Ascending aorta (tissue), 2 donors: ENCODE data around the gene ZSCAN26. TPM values are rescaled to one million over a fixed set of nuclear protein-coding genes. Genes with fewer than 3 reads are reported as not detected.

ENCODE experiments used
- DNase-seq, 2 donors: peaks; one replicate each; pipeline ENCODE4 v3.0.0-alpha.2; 2019; ENCODE audit warnings: low spot score in 2 of 2
- H3K27ac ChIP-seq, 2 donors: fragments of 200-600 bp; sonication (generic); one replicate each; pipeline ENCODE4 v1.5.1; 2016 to 2017; ENCODE audit warnings: mild to moderate bottlenecking in 1 of 2
- H3K27me3 ChIP-seq: fragments of 200-600 bp; sonication (generic); one replicate; pipeline ENCODE4 v1.5.1; 2017
- H3K36me3 ChIP-seq, 2 donors: fragments of 200-600 bp; sonication (generic); one replicate each; pipeline ENCODE4 v1.5.1; 2016
- H3K4me1 ChIP-seq, 2 donors: fragments of 200-600 bp; sonication (generic); one replicate each; pipeline ENCODE4 v1.5.1; 2016 to 2017; ENCODE audit warnings: mild to moderate bottlenecking in 1 of 2
- H3K4me3 ChIP-seq, 2 donors: fragments of 200-600 bp; sonication (generic); one replicate each; pipeline ENCODE4 v1.5.1; 2016 to 2017; ENCODE audit warnings: mild to moderate bottlenecking in 1 of 2
- H3K9me3 ChIP-seq, 2 donors: fragments of 200-600 bp; sonication (generic); one replicate each; pipeline ENCODE4 v1.5.1; 2016
- CTCF ChIP-seq, 3 experiments: fragments of 200-600 bp in 2 of 3; fragments of 450-650 bp in 1 of 3; sonication (generic) in 2 of 3; IDR thresholded peaks; one replicate each; pipeline ENCODE4 v1.5.1; 2016 to 2019; ENCODE audit warnings: antibody characterized with exemption in 3 of 3, mild to moderate bottlenecking in 1 of 3, moderate library complexity in 1 of 3
- intact Hi-C: fragments of 100-400 bp; cut with DNase I; formaldehyde crosslinking; loops from one replicate; pipeline ENCODE4 v1.15.1; 2023
- total RNA-seq: library from RNA; depleted of rRNA; stranded (reverse); fragments of >200 nt; gene quantifications from one replicate; pipeline ENCODE4 v1.1.0, GENCODE V29; 2016

ZSCAN26 gene
- total RNA-seq, 1 donor from 2014 or later: 2.6 TPM

- no peak overlapping the region for H3K4me3 ChIP-seq
- intact Hi-C loops: no loop called here
- no peak overlapping the region for H3K27ac ChIP-seq
Observed at GRCh38 chr6:28257042-28257441, 9.9 kb upstream of the ZSCAN26 start.

GRCh38 chr6:28258877-28259777 is 7.8 kb upstream of the ZSCAN26 start, which contains the start of gene NKAPL:
NKAPL (plus strand) TSS chr6:28259297; CDS start chr6:28259372, 75 bp downstream.
- Histone ChIP-seq H3K9me3 (peaks cover 0 to 22% of the 10 kb centered on the region in 2 donors), H3K36me3 (no peaks in the 10 kb centered on the region), H3K4me3 (peak within 1 kb of the TSS; percentile 48 to 66), H3K4me1 (no peaks in the 10 kb centered on the region), H3K27ac (peak within 1 kb of the TSS in 1 of 2 donors; percentile 19), H3K27me3 (no peaks in the 10 kb centered on the region)
- DNase-seq: peak; percentile 28 to 90
- intact Hi-C loops: no loop called here
- TF ChIP-seq CTCF (IDR thresholded peaks at IDR 0.05): no peak

More at GRCh38 chr6:28257042-28257441, 9.9 kb upstream of the ZSCAN26 start:
- no peak for TF ChIP-seq CTCF (IDR thresholded peaks at IDR 0.05)
- Histone ChIP-seq H3K9me3 (peaks cover 0 to 22% of the 10 kb centered on the region in 2 donors), H3K36me3 (no peaks in the 10 kb centered on the region), H3K27me3 (no peaks in the 10 kb centered on the region), H3K4me1 (peaks cover 3 to 6% of the 10 kb centered on the region in 2 donors)
- DNase-seq: no peak

- Histone ChIP-seq H3K4me3 (no peak overlapping the region), H3K27me3 (no peaks in the 10 kb centered on the region), H3K27ac (no peak overlapping the region), H3K36me3 (no peaks in the 10 kb centered on the region), H3K4me1 (peaks cover 0 to 14% of the 10 kb centered on the region in 2 donors), H3K9me3 (peaks cover 0 to 22% of the 10 kb centered on the region in 2 donors)
- intact Hi-C loops: loop anchor here (10.0 kb wide), 1 partner anchor 1801 kb away; the partner anchor contains the start of genes POLR1H and PPP1R11
- DNase-seq: no peak
- TF ChIP-seq CTCF (IDR thresholded peaks at IDR 0.05): no peak
Observed at GRCh38 chr6:28263922-28264321, 3.0 kb upstream of the ZSCAN26 start.

- Histone ChIP-seq H3K27ac (no peak overlapping the region), H3K9me3 (peaks cover 0 to 13% of the 10 kb centered on the region in 2 donors), H3K36me3 (no peaks in the 10 kb centered on the region), H3K4me1 (peaks cover 0 to 15% of the 10 kb centered on the region in 2 donors), H3K4me3 (no peak overlapping the region), H3K27me3 (no peaks in the 10 kb centered on the region)
- no peak for DNase-seq
- intact Hi-C loops: loop anchor here (5.0 to 10.0 kb wide), 3 partner anchors 38 to 1800 kb away; partner anchors contain the start of genes POLR1H, PPP1R11 and ZSCAN9
- no peak for TF ChIP-seq CTCF (IDR thresholded peaks at IDR 0.05)
Observed at GRCh38 chr6:28264834-28265401, 2.0 kb upstream of the ZSCAN26 start.

GRCh38 chr6:28266563-28266961 is 381 bp upstream of the ZSCAN26 start:
- H3K4me3 ChIP-seq: peak overlapping the region; percentile 70 to 80
- H3K36me3 ChIP-seq: no peaks in the 10 kb centered on the region
- TF ChIP-seq CTCF (IDR thresholded peaks at IDR 0.05): no peak
- no peaks in the 10 kb centered on the region for H3K9me3 ChIP-seq
- DNase-seq: no peak
- peak overlapping the region; percentile 76 to 82 for H3K27ac ChIP-seq
- no peaks in the 10 kb centered on the region for H3K27me3 ChIP-seq
- H3K4me1 ChIP-seq: peaks cover 0 to 15% of the 10 kb centered on the region in 2 donors
- intact Hi-C loops: loop anchor here (2.0 to 10.0 kb wide), 6 partner anchors 39 to 1798 kb away; partner anchors contain the start of genes POLR1H, PPP1R11, ZNF165 and ZSCAN9
